ENCODE measurements around the gene TAF8.

TAF8 gene

GRCh38 chr6:42083530-42083929 lies 33.2 kb downstream of the TAF8 start:
- TF ChIP-seq PATZ1 (CRISPR knock-in tag; IDR thresholded peaks at IDR 0.05; ENCODE audit: borderline replicate concordance) (no peak), ZFP30 (CRISPR knock-in tag; IDR thresholded peaks at IDR 0.05) (no peak), ZC3H10 (CRISPR knock-in tag; IDR thresholded peaks at IDR 0.05) (no peak), BACH2 (CRISPR knock-in tag; IDR thresholded peaks at IDR 0.05; ENCODE audit: borderline replicate concordance) (no peak), TOX (CRISPR knock-in tag; IDR thresholded peaks at IDR 0.05; ENCODE audit: borderline replicate concordance) (no peak), CREB5 (CRISPR knock-in tag; IDR thresholded peaks at IDR 0.05; ENCODE audit: low read depth) (no peak), PPARA (CRISPR knock-in tag; IDR thresholded peaks at IDR 0.05; ENCODE audit: borderline replicate concordance) (no peak), TSHZ2 (CRISPR knock-in tag; IDR thresholded peaks at IDR 0.05) (no peak), RARB (CRISPR knock-in tag; IDR thresholded peaks at IDR 0.05) (no peak), ZNF70 (CRISPR knock-in tag; IDR thresholded peaks at IDR 0.05) (no peak), ZNF565 (CRISPR knock-in tag; conservative IDR thresholded peaks at IDR 0.05; ENCODE audit: low read depth) (no peak), TCF4 (CRISPR knock-in tag; IDR thresholded peaks at IDR 0.05; ENCODE audit: borderline replicate concordance) (no peak), SNAI2 (CRISPR knock-in tag; IDR thresholded peaks at IDR 0.05) (no peak), ZNF8 (CRISPR knock-in tag; IDR thresholded peaks at IDR 0.05) (no peak), ZFP3 (CRISPR knock-in tag; IDR thresholded peaks at IDR 0.05) (no peak), CSRNP3 (CRISPR knock-in tag; IDR thresholded peaks at IDR 0.05) (no peak), ISL1 (CRISPR knock-in tag; IDR thresholded peaks at IDR 0.05) (no peak)
- ATAC-seq = no peak

GRCh38 chr6:42084889-42085288 lies 34.6 kb downstream of the TAF8 start:
- ATAC-seq = no peak
- no peak for TF ChIP-seq TSHZ2 (CRISPR knock-in tag; IDR thresholded peaks at IDR 0.05)
- TF ChIP-seq ESRRG (CRISPR knock-in tag; IDR thresholded peaks at IDR 0.05) = no peak
- no peak for TF ChIP-seq ZFP3 (CRISPR knock-in tag; IDR thresholded peaks at IDR 0.05)
- TF ChIP-seq ZC3H10 (CRISPR knock-in tag; IDR thresholded peaks at IDR 0.05) = no peak
- TF ChIP-seq ZNF8 (CRISPR knock-in tag; IDR thresholded peaks at IDR 0.05) = no peak
- TF ChIP-seq POU6F1 (CRISPR knock-in tag; IDR thresholded peaks at IDR 0.05; ENCODE audit: borderline replicate concordance, low read depth) = no peak
- no peak for TF ChIP-seq PPARA (CRISPR knock-in tag; IDR thresholded peaks at IDR 0.05; ENCODE audit: borderline replicate concordance)
- TF ChIP-seq ZNF70 (CRISPR knock-in tag; IDR thresholded peaks at IDR 0.05) = no peak
- TF ChIP-seq ZNF565 (CRISPR knock-in tag; conservative IDR thresholded peaks at IDR 0.05; ENCODE audit: low read depth) = no peak
- no peak for TF ChIP-seq CREB5 (CRISPR knock-in tag; IDR thresholded peaks at IDR 0.05; ENCODE audit: low read depth)
- no peak for TF ChIP-seq ZFP30 (CRISPR knock-in tag; IDR thresholded peaks at IDR 0.05)
- TF ChIP-seq BACH2 (CRISPR knock-in tag; IDR thresholded peaks at IDR 0.05; ENCODE audit: borderline replicate concordance) = no peak
